C4-2B (cell line): ENCODE measurements around the gene SLC25A43.

Experiments used
- H3K27ac ChIP-seq: fragments of 450-650 bp; 2 replicates; pipeline ENCODE4 v1.5.1; 2017
- CTCF ChIP-seq: fragments of 450-650 bp; conservative IDR thresholded peaks from 2 replicates; pipeline ENCODE4 v1.5.1; 2017; ENCODE audit warnings: mild to moderate bottlenecking
- ZFX ChIP-seq: fragments of 450-650 bp; IDR thresholded peaks from 2 replicates; pipeline ENCODE4 v1.6.1; 2017

SLC25A43 gene

GRCh38 chrX:119495734-119496726 lies 96.9 kb downstream of the SLC25A43 start:
- H3K27ac ChIP-seq = no peak overlapping the region; the same call in 1 of the 2 replicates
- TF ChIP-seq ZFX (no peak), CTCF (no peak)

- no peak for TF ChIP-seq ZFX
- TF ChIP-seq CTCF = no peak
- no peak overlapping the region for H3K27ac ChIP-seq
These were observed 98.0 kb downstream of the SLC25A43 start for GRCh38 chrX:119497185-119497584.

GRCh38 chrX:119500061-119500800 lies 101.1 kb downstream of the SLC25A43 start:
- no peak overlapping the region for H3K27ac ChIP-seq
- TF ChIP-seq ZFX = no peak
- no peak for TF ChIP-seq CTCF

- TF ChIP-seq CTCF = no peak
- peak; percentile 12; the same call in 1 of the 2 replicates for TF ChIP-seq ZFX
These were observed 102.5 kb downstream of the SLC25A43 start for GRCh38 chrX:119501511-119502148.

GRCh38 chrX:119502727-119503483 lies 103.8 kb downstream of the SLC25A43 start:
- H3K27ac ChIP-seq = peak overlapping the region; percentile 65
- TF ChIP-seq ZFX (no peak), CTCF (no peak)

More at GRCh38 chrX:119501511-119502148, 102.5 kb downstream of the SLC25A43 start:
- peak overlapping the region; percentile 65 for H3K27ac ChIP-seq

- H3K27ac ChIP-seq = peak overlapping the region; percentile 65
- TF ChIP-seq ZFX (no peak), CTCF (no peak)
These were observed 104.3 kb downstream of the SLC25A43 start for GRCh38 chrX:119503484-119503861.
